Measurements from ENCODE around the gene GUCY1A2.

GUCY1A2 gene

GRCh38 chr11:106679581-106679980, 338.7 kb downstream of the GUCY1A2 start:
- no peak for DNase-seq (ENCODE audit: extremely low spot score)
- TF ChIP-seq CTCF (IDR thresholded peaks at IDR 0.05; ENCODE audit: control extremely low read depth, extremely low read depth, low read depth, missing control alignments), result no peak
- CTCF ChIA-PET, result no interaction called here
- POLR2A ChIA-PET, result no interaction called here

- no peak for DNase-seq (ENCODE audit: extremely low spot score)
- ChIA-PET POLR2A (no interaction called here), CTCF (no interaction called here)
- TF ChIP-seq CTCF (IDR thresholded peaks at IDR 0.05; ENCODE audit: control extremely low read depth, extremely low read depth, low read depth, missing control alignments), result no peak
Measured at GRCh38 chr11:106679181-106679580, 339.1 kb downstream of the GUCY1A2 start.

- ChIA-PET CTCF (interaction anchor here (1.0 to 1.9 kb wide), 4 partner anchors 13 to 22 kb away, joined by 3 to 4 read pairs (median 4); no protein-coding TSS in a partner anchor), POLR2A (no interaction called here)
- no peak for TF ChIP-seq CTCF (IDR thresholded peaks at IDR 0.05; ENCODE audit: control extremely low read depth, extremely low read depth, low read depth, missing control alignments)
- DNase-seq (ENCODE audit: extremely low spot score), result no peak
Measured at GRCh38 chr11:106670069-106670468, 348.2 kb downstream of the GUCY1A2 start.

- CTCF ChIA-PET, result interaction anchor here (1.2 kb wide), 1 partner anchor 174 kb away, joined by 3 read pairs; no protein-coding TSS in a partner anchor
- TF ChIP-seq CTCF (IDR thresholded peaks at IDR 0.05; ENCODE audit: control extremely low read depth, extremely low read depth, low read depth, missing control alignments), result no peak
- POLR2A ChIA-PET, result no interaction called here
- DNase-seq (ENCODE audit: extremely low spot score), result no peak
Measured at GRCh38 chr11:106668147-106668546, 350.1 kb downstream of the GUCY1A2 start.

- DNase-seq (ENCODE audit: extremely low spot score), result no peak
- TF ChIP-seq CTCF (IDR thresholded peaks at IDR 0.05; ENCODE audit: control extremely low read depth, extremely low read depth, low read depth, missing control alignments), result no peak
- CTCF ChIA-PET, result no interaction called here
- POLR2A ChIA-PET, result no interaction called here
Measured at GRCh38 chr11:106656646-106657045, 361.6 kb downstream of the GUCY1A2 start.

GRCh38 chr11:106644824-106645223, 373.5 kb downstream of the GUCY1A2 start:
- ChIA-PET POLR2A (no interaction called here), CTCF (no interaction called here)
- no peak for DNase-seq (ENCODE audit: extremely low spot score)
- TF ChIP-seq CTCF (IDR thresholded peaks at IDR 0.05; ENCODE audit: control extremely low read depth, extremely low read depth, low read depth, missing control alignments), result no peak

GRCh38 chr11:106642331-106642730, 375.9 kb downstream of the GUCY1A2 start:
- ChIA-PET CTCF (no interaction called here), POLR2A (no interaction called here)
- no peak for TF ChIP-seq CTCF (IDR thresholded peaks at IDR 0.05; ENCODE audit: control extremely low read depth, extremely low read depth, low read depth, missing control alignments)
- no peak for DNase-seq (ENCODE audit: extremely low spot score)

Measured in GM10248 (cell line).